Esophagus muscularis mucosa (tissue), 3 donors: ENCODE data around the gene HOXD10.

ENCODE experiments used
- POLR2AphosphoS5 ChIP-seq, 2 donors: sonication (generic); formaldehyde crosslinking; IDR thresholded peaks; one replicate each; pipeline ENCODE4 v1.6.1; 2017; ENCODE audit warnings: antibody characterized with exemption in 2 of 2
- TF ChIP-seq, protein P1 (sequence below), 3 experiments: fragments of 200-600 bp in 2 of 3; fragments of 450-650 bp in 1 of 3; sonication (generic) in 2 of 3; IDR thresholded peaks; one replicate each; pipeline ENCODE4 v1.5.1; 2017 to 2019; ENCODE audit warnings: antibody characterized with exemption in 3 of 3, mild to moderate bottlenecking in 2 of 3, moderate library complexity in 1 of 3

DNA sequence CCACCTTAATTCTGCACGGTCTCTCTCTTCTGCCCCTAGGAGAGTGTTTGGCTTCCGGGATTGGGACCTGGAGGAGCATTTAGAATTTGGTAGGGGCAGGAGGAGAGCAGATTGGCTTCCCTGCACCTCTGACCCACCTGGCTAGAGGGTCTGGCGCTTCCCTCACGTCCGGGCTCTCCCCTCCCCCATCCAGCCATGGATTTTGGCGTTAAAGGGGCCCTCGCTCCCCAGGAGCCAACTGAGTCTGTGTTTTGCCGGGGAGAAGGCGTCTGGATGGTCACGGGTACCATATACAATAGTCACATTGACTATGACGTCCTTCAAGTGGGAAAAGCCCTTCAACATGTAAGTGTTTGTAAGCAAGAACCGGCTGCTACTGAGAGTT is 47.1 kb downstream of the HOXD10 start:
- TF ChIP-seq, protein P1, sequence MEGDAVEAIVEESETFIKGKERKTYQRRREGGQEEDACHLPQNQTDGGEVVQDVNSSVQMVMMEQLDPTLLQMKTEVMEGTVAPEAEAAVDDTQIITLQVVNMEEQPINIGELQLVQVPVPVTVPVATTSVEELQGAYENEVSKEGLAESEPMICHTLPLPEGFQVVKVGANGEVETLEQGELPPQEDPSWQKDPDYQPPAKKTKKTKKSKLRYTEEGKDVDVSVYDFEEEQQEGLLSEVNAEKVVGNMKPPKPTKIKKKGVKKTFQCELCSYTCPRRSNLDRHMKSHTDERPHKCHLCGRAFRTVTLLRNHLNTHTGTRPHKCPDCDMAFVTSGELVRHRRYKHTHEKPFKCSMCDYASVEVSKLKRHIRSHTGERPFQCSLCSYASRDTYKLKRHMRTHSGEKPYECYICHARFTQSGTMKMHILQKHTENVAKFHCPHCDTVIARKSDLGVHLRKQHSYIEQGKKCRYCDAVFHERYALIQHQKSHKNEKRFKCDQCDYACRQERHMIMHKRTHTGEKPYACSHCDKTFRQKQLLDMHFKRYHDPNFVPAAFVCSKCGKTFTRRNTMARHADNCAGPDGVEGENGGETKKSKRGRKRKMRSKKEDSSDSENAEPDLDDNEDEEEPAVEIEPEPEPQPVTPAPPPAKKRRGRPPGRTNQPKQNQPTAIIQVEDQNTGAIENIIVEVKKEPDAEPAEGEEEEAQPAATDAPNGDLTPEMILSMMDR (IDR thresholded peaks at IDR 0.05), result no peak
- no peak for TF ChIP-seq POLR2AphosphoS5 (IDR thresholded peaks at IDR 0.05)
